Lower leg skin (tissue), 3 donors: Measurements from ENCODE around the gene CREB3L1.

Experiments used
- CTCF ChIP-seq, 3 donors: fragments of 450-650 bp; IDR thresholded peaks; one replicate each; pipeline ENCODE4 v1.5.1; 2016; ENCODE audit warnings: antibody characterized with exemption in 3 of 3, mild to moderate bottlenecking in 3 of 3, moderate library complexity in 2 of 3
- POLR2A ChIP-seq, 2 donors: fragments of 450-650 bp; IDR thresholded peaks; one replicate each; pipeline ENCODE4 v1.6.1; 2016 to 2017; ENCODE audit warnings: antibody characterized with exemption in 2 of 2, mild to moderate bottlenecking in 1 of 2, moderate library complexity in 1 of 2

GRCh38 chr11:46285594-46286033 is 8.2 kb downstream of the CREB3L1 start:
- TF ChIP-seq CTCF (IDR thresholded peaks at IDR 0.05) (no peak), POLR2A (IDR thresholded peaks at IDR 0.05) (no peak)
